GM12875 (cell line): Measurements from ENCODE around the gene MRPL24.

Experiments used
- H3K4me3 ChIP-seq: one replicate; pipeline ENCODE4 v1.5.1; 2011; ENCODE audit warnings: low read depth, low read length, control low read depth
- CTCF ChIP-seq: IDR thresholded peaks from 2 replicates; pipeline ENCODE4 v1.5.1; 2011; ENCODE audit warnings: low read depth, mild to moderate bottlenecking, control low read depth, inconsistent platforms, low read length, moderate library complexity, borderline replicate concordance; ENCODE audit not compliant: insufficient read depth

The MRPL24 gene

GRCh38 chr1:156746728-156747631 is 6.1 kb upstream of the MRPL24 start:
- no peak for TF ChIP-seq CTCF
- H3K4me3 ChIP-seq = peak overlapping the region; percentile 80

GRCh38 chr1:156746406-156746727 is 5.5 kb upstream of the MRPL24 start:
- TF ChIP-seq CTCF = no peak
- no peak overlapping the region for H3K4me3 ChIP-seq

- H3K4me3 ChIP-seq = no peak overlapping the region
- no peak for TF ChIP-seq CTCF
Observed at GRCh38 chr1:156745881-156746280, 5.0 kb upstream of the MRPL24 start.

GRCh38 chr1:156744786-156745419 is 4.0 kb upstream of the MRPL24 start:
- no peak for TF ChIP-seq CTCF
- H3K4me3 ChIP-seq = no peak overlapping the region

GRCh38 chr1:156744344-156744743 is 3.5 kb upstream of the MRPL24 start:
- TF ChIP-seq CTCF = no peak
- no peak overlapping the region for H3K4me3 ChIP-seq

- no peak for TF ChIP-seq CTCF
- no peak overlapping the region for H3K4me3 ChIP-seq
Observed at GRCh38 chr1:156743367-156744302, 2.7 kb upstream of the MRPL24 start.
